Osteocyte (in vitro differentiated cells): ENCODE measurements around the gene MESD. TPM values are rescaled to one million over a fixed set of nuclear protein-coding genes. Genes with fewer than 3 reads are reported as not detected.

Source experiments
- DNase-seq: peaks from one replicate; pipeline ENCODE4 v3.0.0; 2021; ENCODE audit warnings: mixed read lengths; ENCODE audit not compliant: unreplicated experiment; ENCODE audit errors: extremely low spot score
- H3K27ac Mint-ChIP-seq: one replicate; pipeline ENCODE4 v1.8.0; 2021; ENCODE audit warnings: mild to moderate bottlenecking, mixed read lengths; ENCODE audit not compliant: unreplicated experiment
- H3K27me3 Mint-ChIP-seq: one replicate; pipeline ENCODE4 v1.8.0; 2021; ENCODE audit warnings: mixed read lengths; ENCODE audit not compliant: unreplicated experiment
- H3K36me3 Mint-ChIP-seq: one replicate; pipeline ENCODE4 v1.8.0; 2021; ENCODE audit warnings: mixed read lengths; ENCODE audit not compliant: unreplicated experiment
- H3K4me1 Mint-ChIP-seq: one replicate; pipeline ENCODE4 v1.8.0; 2021; ENCODE audit warnings: mixed read lengths; ENCODE audit not compliant: unreplicated experiment
- H3K4me3 Mint-ChIP-seq: one replicate; pipeline ENCODE4 v1.8.0; 2021; ENCODE audit warnings: mild to moderate bottlenecking, moderate library complexity, mixed read lengths; ENCODE audit not compliant: unreplicated experiment
- H3K9me3 Mint-ChIP-seq: one replicate; pipeline ENCODE4 v1.8.0; 2021; ENCODE audit warnings: mixed read lengths; ENCODE audit not compliant: unreplicated experiment
- CTCF ChIP-seq: fragments of 200-600 bp; sonication (generic); IDR thresholded peaks from 2 replicates; pipeline ENCODE4 v1.5.0; 2021; ENCODE audit warnings: antibody characterized with exemption, mild to moderate bottlenecking, moderate library complexity
- total RNA-seq: library from RNA; stranded (reverse); gene quantifications from 2 replicates; pipeline ENCODE4 v1.2.1, GENCODE V29; 2021

Gene MESD
- total RNA-seq, 1 donor from 2014 or later: 25.3 TPM

GRCh38 chr15:80971143-80971542 lies 18.5 kb downstream of the MESD start:
- peaks cover 31% of the 10 kb centered on the region for H3K4me1 Mint-ChIP-seq
- H3K9me3 Mint-ChIP-seq: no peaks in the 10 kb centered on the region
- TF ChIP-seq CTCF: no peak
- no peak overlapping the region for H3K4me3 Mint-ChIP-seq
- DNase-seq: no peak
- H3K27me3 Mint-ChIP-seq: no peaks in the 10 kb centered on the region
- no peak overlapping the region for H3K27ac Mint-ChIP-seq
- peaks cover 6% of the 10 kb centered on the region for H3K36me3 Mint-ChIP-seq

GRCh38 chr15:80970658-80971057 lies 19.0 kb downstream of the MESD start:
- no peak for TF ChIP-seq CTCF
- no peak overlapping the region for H3K4me3 Mint-ChIP-seq
- no peak for DNase-seq
- H3K4me1 Mint-ChIP-seq: peaks cover 30% of the 10 kb centered on the region
- peaks cover 6% of the 10 kb centered on the region for H3K36me3 Mint-ChIP-seq
- H3K27me3 Mint-ChIP-seq: no peaks in the 10 kb centered on the region
- no peaks in the 10 kb centered on the region for H3K9me3 Mint-ChIP-seq
- H3K27ac Mint-ChIP-seq: no peak overlapping the region

GRCh38 chr15:80970018-80970657 lies 19.5 kb downstream of the MESD start:
- peaks cover 28% of the 10 kb centered on the region for H3K4me1 Mint-ChIP-seq
- peaks cover 9% of the 10 kb centered on the region for H3K36me3 Mint-ChIP-seq
- no peak for DNase-seq
- H3K9me3 Mint-ChIP-seq: no peaks in the 10 kb centered on the region
- peak; percentile 87 for TF ChIP-seq CTCF
- no peak overlapping the region for H3K4me3 Mint-ChIP-seq
- no peaks in the 10 kb centered on the region for H3K27me3 Mint-ChIP-seq
- H3K27ac Mint-ChIP-seq: no peak overlapping the region

- no peaks in the 10 kb centered on the region for H3K9me3 Mint-ChIP-seq
These were observed 20.3 kb downstream of the MESD start for GRCh38 chr15:80969316-80969715.

More at GRCh38 chr15:80969316-80969715, 20.3 kb downstream of the MESD start:
- H3K4me3 Mint-ChIP-seq: no peak overlapping the region
- H3K36me3 Mint-ChIP-seq: peaks cover 11% of the 10 kb centered on the region
- TF ChIP-seq CTCF: no peak
- no peaks in the 10 kb centered on the region for H3K27me3 Mint-ChIP-seq
- no peak for DNase-seq
- H3K27ac Mint-ChIP-seq: no peak overlapping the region
- H3K4me1 Mint-ChIP-seq: peaks cover 28% of the 10 kb centered on the region
